DND-41 (cell line): Measurements from ENCODE around the gene PRKAR1A.

Experiments used
- ATAC-seq: fragments of 200-7000 bp; cut with Tn5 transposase; 3 replicates; pipeline ENCODE4 v1.9.1; 2021; ENCODE audit warnings: low read depth; ENCODE audit not compliant: insufficient read depth
- DNase-seq: peaks from one replicate; pipeline ENCODE4 v3.0.0-alpha.2; 2020
- H2AFZ ChIP-seq: 2 replicates; pipeline ENCODE4 v1.6.0; 2012; ENCODE audit warnings: low read depth, low read length
- H3K27ac ChIP-seq: 2 replicates; pipeline ENCODE4 v1.5.1; 2012; ENCODE audit warnings: low read length, inconsistent platforms
- H3K27me3 ChIP-seq: fragments of 200-600 bp; sonication (generic); 2 replicates; pipeline ENCODE4 v1.6.0; 2012; ENCODE audit warnings: low read length, mild to moderate bottlenecking, inconsistent platforms; ENCODE audit not compliant: insufficient read depth, poor library complexity
- H3K36me3 ChIP-seq: 2 replicates; pipeline ENCODE4 v1.5.1; 2012; ENCODE audit warnings: low read length, inconsistent platforms; ENCODE audit not compliant: insufficient read depth
- H3K4me1 ChIP-seq: 2 replicates; pipeline ENCODE4 v1.5.1; 2012; ENCODE audit warnings: mild to moderate bottlenecking, low read length; ENCODE audit not compliant: insufficient read depth
- H3K4me2 ChIP-seq: 2 replicates; pipeline ENCODE4 v1.6.0; 2012; ENCODE audit warnings: mild to moderate bottlenecking, moderate library complexity, low read length, inconsistent platforms; ENCODE audit not compliant: insufficient read depth
- H3K4me3 ChIP-seq, 2 experiments: fragments of 200-600 bp in 1 of 2; shearing (Covaris generic) in 1 of 2; 2 replicates each; pipeline ENCODE4 v1.5.1; 2012 to 2016; ENCODE audit warnings: inconsistent platforms in 2 of 2, low read length in 2 of 2, mild to moderate bottlenecking in 2 of 2, low read depth in 1 of 2, moderate library complexity in 1 of 2
- H3K79me2 ChIP-seq: 2 replicates; pipeline ENCODE4 v1.6.0; 2012; ENCODE audit warnings: low read length, inconsistent platforms; ENCODE audit not compliant: insufficient read depth
- H3K9ac ChIP-seq: 2 replicates; pipeline ENCODE4 v1.6.0; 2012; ENCODE audit warnings: low read depth, mild to moderate bottlenecking, inconsistent platforms, low read length, moderate library complexity
- H3K9me3 ChIP-seq: 2 replicates; pipeline ENCODE4 v1.5.1; 2012; ENCODE audit warnings: low read length, moderate library complexity, mild to moderate bottlenecking, inconsistent platforms; ENCODE audit not compliant: insufficient read depth, severe bottlenecking
- H4K20me1 ChIP-seq: 2 replicates; pipeline ENCODE4 v1.6.0; 2012; ENCODE audit warnings: low read length; ENCODE audit not compliant: insufficient read depth
- EZH2 ChIP-seq: IDR thresholded peaks from 3 replicates; pipeline ENCODE4 v1.6.1; 2012; ENCODE audit warnings: borderline replicate concordance, low read depth, mild to moderate bottlenecking, moderate library complexity, low read length, inconsistent platforms; ENCODE audit not compliant: severe bottlenecking
- TF ChIP-seq, protein P1 (sequence below): IDR thresholded peaks from 2 replicates; pipeline ENCODE4 v1.5.1; 2012; ENCODE audit warnings: borderline replicate concordance, low read length, moderate library complexity, mild to moderate bottlenecking; ENCODE audit not compliant: poor library complexity, severe bottlenecking; ENCODE audit errors: extremely low read depth

The PRKAR1A gene

DNA sequence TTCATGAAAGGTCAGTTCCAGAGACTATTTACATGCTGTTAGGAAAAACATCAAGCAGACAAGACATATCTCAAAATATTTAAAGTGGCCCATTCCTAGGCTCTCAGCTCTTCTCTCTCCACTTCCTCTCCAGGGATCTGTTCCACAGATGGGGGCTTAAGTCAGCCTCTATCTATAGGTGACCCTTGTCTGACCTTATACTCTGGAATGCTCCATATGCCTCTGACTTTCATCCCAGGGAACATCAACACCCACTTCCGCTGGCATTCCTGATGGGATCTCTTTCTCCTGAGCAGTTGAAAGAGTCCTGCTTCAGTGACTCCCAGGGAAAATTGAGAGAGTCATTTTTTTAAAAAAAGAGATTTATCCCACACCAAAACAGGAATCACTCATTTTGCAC, 43.4 kb upstream of the PRKAR1A start:
- Histone ChIP-seq H3K9me3 (no peaks in the 10 kb centered on the region), H4K20me1 (no peaks in the 10 kb centered on the region), H3K27me3 (no peaks in the 10 kb centered on the region), H3K79me2 (no peaks in the 10 kb centered on the region), H3K4me2 (no peak overlapping the region), H2AFZ (no peak overlapping the region), H3K4me3 (no peak overlapping the region), H3K27ac (no peak overlapping the region), H3K9ac (no peak overlapping the region), H3K4me1 (peaks cover 7% of the 10 kb centered on the region), H3K36me3 (no peaks in the 10 kb centered on the region)
- DNase-seq (no peak), ATAC-seq (no peak)
- TF ChIP-seq, protein P1, sequence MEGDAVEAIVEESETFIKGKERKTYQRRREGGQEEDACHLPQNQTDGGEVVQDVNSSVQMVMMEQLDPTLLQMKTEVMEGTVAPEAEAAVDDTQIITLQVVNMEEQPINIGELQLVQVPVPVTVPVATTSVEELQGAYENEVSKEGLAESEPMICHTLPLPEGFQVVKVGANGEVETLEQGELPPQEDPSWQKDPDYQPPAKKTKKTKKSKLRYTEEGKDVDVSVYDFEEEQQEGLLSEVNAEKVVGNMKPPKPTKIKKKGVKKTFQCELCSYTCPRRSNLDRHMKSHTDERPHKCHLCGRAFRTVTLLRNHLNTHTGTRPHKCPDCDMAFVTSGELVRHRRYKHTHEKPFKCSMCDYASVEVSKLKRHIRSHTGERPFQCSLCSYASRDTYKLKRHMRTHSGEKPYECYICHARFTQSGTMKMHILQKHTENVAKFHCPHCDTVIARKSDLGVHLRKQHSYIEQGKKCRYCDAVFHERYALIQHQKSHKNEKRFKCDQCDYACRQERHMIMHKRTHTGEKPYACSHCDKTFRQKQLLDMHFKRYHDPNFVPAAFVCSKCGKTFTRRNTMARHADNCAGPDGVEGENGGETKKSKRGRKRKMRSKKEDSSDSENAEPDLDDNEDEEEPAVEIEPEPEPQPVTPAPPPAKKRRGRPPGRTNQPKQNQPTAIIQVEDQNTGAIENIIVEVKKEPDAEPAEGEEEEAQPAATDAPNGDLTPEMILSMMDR: no peak
- no peak for TF ChIP-seq EZH2

DNA sequence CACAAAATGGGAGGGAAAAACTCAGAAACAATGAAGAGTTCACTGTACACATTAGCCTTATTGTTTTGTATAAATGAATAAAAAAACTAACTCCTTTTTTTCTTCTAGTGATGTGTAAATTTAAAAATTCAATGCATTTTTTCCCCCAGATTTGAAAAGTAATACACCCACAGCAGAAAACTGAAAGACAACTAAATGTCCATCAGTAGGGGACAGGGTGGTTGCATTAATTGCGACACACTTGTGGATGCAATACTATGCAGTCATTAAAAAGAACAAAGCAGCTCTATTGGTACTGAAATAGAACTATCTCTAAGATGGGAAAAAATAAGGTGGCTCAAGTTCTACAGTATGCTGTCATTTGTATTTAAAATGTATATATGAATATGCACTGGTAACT, 41.3 kb upstream of the PRKAR1A start:
- no peak for ATAC-seq
- H3K27me3 ChIP-seq: no peaks in the 10 kb centered on the region
- H2AFZ ChIP-seq: no peak overlapping the region
- no peak overlapping the region for H3K4me3 ChIP-seq
- H3K4me2 ChIP-seq: no peak overlapping the region
- peaks cover 4% of the 10 kb centered on the region for H3K4me1 ChIP-seq
- no peak overlapping the region for H3K27ac ChIP-seq
- no peaks in the 10 kb centered on the region for H3K36me3 ChIP-seq
- H4K20me1 ChIP-seq: no peaks in the 10 kb centered on the region
- TF ChIP-seq EZH2: no peak
- TF ChIP-seq, protein P1: no peak
- no peaks in the 10 kb centered on the region for H3K79me2 ChIP-seq
- H3K9me3 ChIP-seq: no peaks in the 10 kb centered on the region
- DNase-seq: no peak
- H3K9ac ChIP-seq: no peak overlapping the region

DNA sequence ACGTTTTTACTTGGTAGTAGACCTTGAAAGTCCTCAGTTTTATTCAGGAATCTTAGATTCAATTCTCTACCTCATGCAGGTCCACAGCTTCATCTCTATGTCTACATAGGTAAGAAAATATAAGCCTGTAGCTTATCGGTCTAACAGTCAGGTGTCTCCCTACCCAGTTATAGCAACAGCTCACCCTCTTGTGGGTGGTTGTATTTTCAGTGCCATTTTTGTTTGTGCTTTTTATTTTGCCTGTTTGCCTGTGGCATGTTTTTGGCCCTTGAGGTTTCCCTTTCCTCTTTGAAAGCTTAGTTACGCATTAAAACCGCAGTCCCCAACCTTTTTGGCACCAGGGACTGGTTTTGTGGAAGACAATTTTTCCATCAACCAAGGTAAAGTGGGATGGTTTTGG, 31.3 kb upstream of the PRKAR1A start:
- Histone ChIP-seq H3K9me3 (no peaks in the 10 kb centered on the region), H2AFZ (no peak overlapping the region), H3K27ac (no peak overlapping the region), H3K36me3 (no peaks in the 10 kb centered on the region), H3K4me2 (no peak overlapping the region), H4K20me1 (no peaks in the 10 kb centered on the region), H3K4me1 (no peaks in the 10 kb centered on the region), H3K27me3 (peaks cover 11% of the 10 kb centered on the region), H3K9ac (no peak overlapping the region), H3K79me2 (no peaks in the 10 kb centered on the region), H3K4me3 (no peak overlapping the region)
- TF ChIP-seq, protein P1: no peak
- TF ChIP-seq EZH2: no peak
- no peak for ATAC-seq
- DNase-seq: no peak

DNA sequence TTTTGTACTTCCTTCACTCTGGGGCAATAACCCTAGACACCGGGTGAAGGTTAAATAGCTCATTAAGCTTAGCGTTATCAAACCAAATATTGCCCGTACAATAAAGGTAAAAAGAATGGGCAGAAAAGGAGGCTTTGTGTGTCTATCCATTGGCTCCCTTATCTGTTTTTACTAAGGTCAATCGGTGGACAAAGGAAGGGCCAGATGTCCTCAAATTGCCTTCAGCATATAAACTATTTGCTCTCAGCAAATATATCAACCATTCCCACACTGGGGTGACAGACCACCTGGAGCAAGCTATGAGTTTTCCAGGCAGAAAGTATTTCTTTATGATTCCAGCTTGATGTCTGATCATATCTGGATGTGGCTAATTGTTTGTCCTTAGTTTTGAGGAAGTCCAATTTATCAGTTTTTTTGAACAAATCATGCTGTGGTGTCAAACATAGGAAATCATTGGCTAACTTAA, 29.6 kb upstream of the PRKAR1A start:
- DNase-seq: no peak
- Histone ChIP-seq H3K27ac (no peak overlapping the region), H3K9ac (no peak overlapping the region)

More for the DNA sequence above, 29.6 kb upstream of the PRKAR1A start:
- no peak for ATAC-seq
- H3K27me3 ChIP-seq: peaks cover 11% of the 10 kb centered on the region
- no peaks in the 10 kb centered on the region for H3K79me2 ChIP-seq
- H3K4me1 ChIP-seq: peaks cover 6% of the 10 kb centered on the region
- no peaks in the 10 kb centered on the region for H3K36me3 ChIP-seq
- no peak overlapping the region for H2AFZ ChIP-seq
- no peaks in the 10 kb centered on the region for H3K9me3 ChIP-seq
- H3K4me2 ChIP-seq: no peak overlapping the region
- no peaks in the 10 kb centered on the region for H4K20me1 ChIP-seq
- TF ChIP-seq EZH2: no peak
- TF ChIP-seq, protein P1: no peak
- no peak overlapping the region for H3K4me3 ChIP-seq
